Keratinocyte (primary cell): ENCODE results near the gene CHD3. TPM values are rescaled to one million over a fixed set of nuclear protein-coding genes. Genes with fewer than 3 reads are reported as not detected.

Experiments used
- DNase-seq: peaks from one replicate; pipeline ENCODE4 v3.0.0-alpha.2; 2011; ENCODE audit warnings: low read depth, missing footprints, low spot score
- FAIRE-seq: peaks from 2 replicates; lab custom pipeline; 2011; peaks lifted over from hg19 to GRCh38; lab: Jason Lieb, UNC
- H2AFZ ChIP-seq: 2 replicates; pipeline ENCODE4 v1.6.0; 2012; ENCODE audit warnings: low read length, control low read depth, inconsistent platforms; ENCODE audit not compliant: control insufficient read depth
- H3K27ac ChIP-seq: 2 replicates; pipeline ENCODE4 v1.5.1; 2011; ENCODE audit warnings: low read length; ENCODE audit not compliant: control insufficient read depth, insufficient read depth
- H3K27me3 ChIP-seq: 3 replicates; pipeline ENCODE4 v1.6.0; 2011; ENCODE audit warnings: low read length; ENCODE audit not compliant: control insufficient read depth, insufficient read depth; ENCODE audit errors: extremely low read depth
- H3K36me3 ChIP-seq, 2 experiments: 2 replicates in 1 of 2; 3 replicates in 1 of 2; pipeline ENCODE4 v1.5.1; 2011; ENCODE audit warnings: low read length in 2 of 2, mild to moderate bottlenecking in 1 of 2; ENCODE audit not compliant: control insufficient read depth in 2 of 2, insufficient read depth in 2 of 2; ENCODE audit errors: extremely low read depth in 1 of 2
- H3K4me1 ChIP-seq: 3 replicates; pipeline ENCODE4 v1.5.1; 2011; ENCODE audit warnings: low read length; ENCODE audit not compliant: control insufficient read depth, insufficient read depth; ENCODE audit errors: extremely low read depth
- H3K4me2 ChIP-seq: 3 replicates; pipeline ENCODE4 v1.6.0; 2011; ENCODE audit warnings: low read depth, low read length; ENCODE audit not compliant: control insufficient read depth, insufficient read depth; ENCODE audit errors: extremely low read depth
- H3K4me3 ChIP-seq, 3 experiments: fragments of 200-600 bp in 1 of 3; sonication (generic) in 1 of 3; 2 replicates in 2 of 3; 3 replicates in 1 of 3; pipeline ENCODE4 v1.5.1; 2011 to 2016; ENCODE audit warnings: low read length in 3 of 3, mild to moderate bottlenecking in 3 of 3, control low read depth in 2 of 3, inconsistent platforms in 1 of 3, low read depth in 1 of 3, mixed read lengths in 1 of 3, mixed run types in 1 of 3, moderate library complexity in 1 of 3; ENCODE audit not compliant: control insufficient read depth in 2 of 3, insufficient read depth in 2 of 3; ENCODE audit errors: extremely low read depth in 1 of 3
- H3K79me2 ChIP-seq: 2 replicates; pipeline ENCODE4 v1.6.0; 2012; ENCODE audit warnings: low read length; ENCODE audit not compliant: control insufficient read depth, insufficient read depth
- H3K9ac ChIP-seq: 3 replicates; pipeline ENCODE4 v1.6.0; 2011; ENCODE audit warnings: low read length; ENCODE audit not compliant: control insufficient read depth, insufficient read depth; ENCODE audit errors: extremely low read depth
- H3K9me1 ChIP-seq: 3 replicates; pipeline ENCODE4 v1.6.0; 2011; ENCODE audit warnings: low read length; ENCODE audit not compliant: control insufficient read depth, insufficient read depth; ENCODE audit errors: extremely low read depth
- H3K9me3 ChIP-seq: 2 replicates; pipeline ENCODE4 v1.5.1; 2012; ENCODE audit warnings: low read depth, low read length; ENCODE audit not compliant: control insufficient read depth
- H4K20me1 ChIP-seq: 3 replicates; pipeline ENCODE4 v1.6.0; 2011; ENCODE audit warnings: low read length; ENCODE audit not compliant: control insufficient read depth, insufficient read depth; ENCODE audit errors: extremely low read depth
- EZH2 ChIP-seq: IDR thresholded peaks from one replicate; pipeline ENCODE4 v1.6.1; 2012; ENCODE audit warnings: inconsistent platforms, mild to moderate bottlenecking, low read length, moderate library complexity
- dilution Hi-C: fragments of 300-500 bp; cut with MboI; formaldehyde crosslinking; loops from one replicate; pipeline ENCODE4 v1.7.0; 2020; ENCODE audit warnings: low sequenced_read_pairs; ENCODE audit not compliant: extremely low pct_ligation_motif_present
- polyA plus RNA-seq, 5 experiments: library from polyadenylated mRNA; depleted of rRNA in 3 of 5; stranded (reverse) in 3 of 5; stranded (forward) in 1 of 5; unstranded in 1 of 5; fragments of >200 nt; gene quantifications; 1 replicate in 1 of 5; 2 replicates in 3 of 5; 3 replicates in 1 of 5; pipeline versions ENCODE4 v1.2.1 to v1.2.3, GENCODE V29; 2011 to 2012; ENCODE audit warnings: missing spikeins in 2 of 5, low read depth in 1 of 5, low replicate concordance in 1 of 5
- TF ChIP-seq, protein P1 (sequence below), 3 experiments: IDR thresholded peaks in 1 of 3; conservative IDR thresholded peaks in 1 of 3; optimal IDR thresholded peaks in 1 of 3; 2 replicates in 2 of 3; 3 replicates in 1 of 3; pipeline versions ENCODE3 to v1.5.1; 2011; ENCODE audit warnings: low read length in 3 of 3, mild to moderate bottlenecking in 3 of 3, moderate library complexity in 2 of 3, control low read depth in 1 of 3, inconsistent platforms in 1 of 3; ENCODE audit not compliant: insufficient read depth in 2 of 3; ENCODE audit errors: extremely low read depth in 1 of 3

Gene CHD3
- polyA plus RNA-seq, 1 donor (not counting 4 experiments of a cell fraction or from before 2014, with no cell fraction given): 30.1 TPM

DNA sequence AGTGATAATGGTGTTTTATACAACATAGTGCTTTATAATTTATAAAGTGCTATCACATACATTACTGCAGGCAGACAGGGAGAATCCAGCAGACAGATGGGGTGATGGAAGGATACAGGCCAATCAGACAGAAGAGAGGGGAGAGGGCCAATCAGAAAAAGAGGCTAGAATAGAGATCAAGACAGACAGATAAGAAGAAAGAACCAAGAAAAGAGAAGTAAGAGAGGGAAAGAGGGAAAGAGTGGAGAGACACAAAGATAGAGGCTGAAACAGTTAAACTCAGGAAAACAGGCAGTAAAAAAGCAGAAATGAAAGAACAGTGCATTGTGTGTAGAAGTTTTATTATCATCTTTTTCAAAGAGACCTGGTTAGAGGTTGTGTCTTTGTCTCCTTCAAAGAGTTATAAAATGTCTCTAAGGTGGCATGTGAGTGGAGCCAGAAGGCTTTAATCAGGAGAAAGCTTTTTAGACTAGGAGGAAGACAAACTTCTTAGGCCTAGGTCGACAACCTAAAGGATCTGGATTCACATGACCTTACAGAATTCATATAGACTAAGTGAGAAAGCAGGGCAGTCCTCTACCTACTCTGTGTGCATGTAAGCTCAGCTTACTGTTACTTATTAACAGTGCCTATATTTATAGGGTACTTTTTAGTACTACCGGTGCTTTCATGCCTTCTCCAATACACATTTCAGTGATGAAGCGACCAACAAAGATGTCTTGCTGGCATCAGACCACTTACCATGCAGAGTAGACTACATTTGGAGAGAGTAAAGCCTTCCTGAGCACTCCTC, 8.3 kb upstream of the CHD3 start:
- FAIRE-seq (no peak), DNase-seq (no peak)
- TF ChIP-seq, protein P1, sequence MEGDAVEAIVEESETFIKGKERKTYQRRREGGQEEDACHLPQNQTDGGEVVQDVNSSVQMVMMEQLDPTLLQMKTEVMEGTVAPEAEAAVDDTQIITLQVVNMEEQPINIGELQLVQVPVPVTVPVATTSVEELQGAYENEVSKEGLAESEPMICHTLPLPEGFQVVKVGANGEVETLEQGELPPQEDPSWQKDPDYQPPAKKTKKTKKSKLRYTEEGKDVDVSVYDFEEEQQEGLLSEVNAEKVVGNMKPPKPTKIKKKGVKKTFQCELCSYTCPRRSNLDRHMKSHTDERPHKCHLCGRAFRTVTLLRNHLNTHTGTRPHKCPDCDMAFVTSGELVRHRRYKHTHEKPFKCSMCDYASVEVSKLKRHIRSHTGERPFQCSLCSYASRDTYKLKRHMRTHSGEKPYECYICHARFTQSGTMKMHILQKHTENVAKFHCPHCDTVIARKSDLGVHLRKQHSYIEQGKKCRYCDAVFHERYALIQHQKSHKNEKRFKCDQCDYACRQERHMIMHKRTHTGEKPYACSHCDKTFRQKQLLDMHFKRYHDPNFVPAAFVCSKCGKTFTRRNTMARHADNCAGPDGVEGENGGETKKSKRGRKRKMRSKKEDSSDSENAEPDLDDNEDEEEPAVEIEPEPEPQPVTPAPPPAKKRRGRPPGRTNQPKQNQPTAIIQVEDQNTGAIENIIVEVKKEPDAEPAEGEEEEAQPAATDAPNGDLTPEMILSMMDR (optimal IDR thresholded peaks at IDR 0.05 in 1 of 3, IDR thresholded peaks at IDR 0.05 in 1 of 3, conservative IDR thresholded peaks at IDR 0.05 in 1 of 3; ENCODE audit: extremely low read depth in 1 of 3, insufficient read depth in 2 of 3, low read length in 3 of 3): no peak
- TF ChIP-seq EZH2: no peak
- H3K27me3 ChIP-seq: no peaks in the 10 kb centered on the region
- no peak overlapping the region for H2AFZ ChIP-seq
- H3K9ac ChIP-seq: no peak overlapping the region
- no peak overlapping the region for H3K27ac ChIP-seq
- H3K4me2 ChIP-seq: no peak overlapping the region
- no peaks in the 10 kb centered on the region for H3K9me3 ChIP-seq
- dilution Hi-C loops: no loop called here
- H3K79me2 ChIP-seq: peaks cover 2% of the 10 kb centered on the region
- H3K4me1 ChIP-seq: peaks cover 17% of the 10 kb centered on the region
- H3K4me3 ChIP-seq: no peak overlapping the region
- no peaks in the 10 kb centered on the region for H3K9me1 ChIP-seq
- no peaks in the 10 kb centered on the region for H4K20me1 ChIP-seq
- peaks cover 8 to 12% of the 10 kb centered on the region in 2 experiments for H3K36me3 ChIP-seq

DNA sequence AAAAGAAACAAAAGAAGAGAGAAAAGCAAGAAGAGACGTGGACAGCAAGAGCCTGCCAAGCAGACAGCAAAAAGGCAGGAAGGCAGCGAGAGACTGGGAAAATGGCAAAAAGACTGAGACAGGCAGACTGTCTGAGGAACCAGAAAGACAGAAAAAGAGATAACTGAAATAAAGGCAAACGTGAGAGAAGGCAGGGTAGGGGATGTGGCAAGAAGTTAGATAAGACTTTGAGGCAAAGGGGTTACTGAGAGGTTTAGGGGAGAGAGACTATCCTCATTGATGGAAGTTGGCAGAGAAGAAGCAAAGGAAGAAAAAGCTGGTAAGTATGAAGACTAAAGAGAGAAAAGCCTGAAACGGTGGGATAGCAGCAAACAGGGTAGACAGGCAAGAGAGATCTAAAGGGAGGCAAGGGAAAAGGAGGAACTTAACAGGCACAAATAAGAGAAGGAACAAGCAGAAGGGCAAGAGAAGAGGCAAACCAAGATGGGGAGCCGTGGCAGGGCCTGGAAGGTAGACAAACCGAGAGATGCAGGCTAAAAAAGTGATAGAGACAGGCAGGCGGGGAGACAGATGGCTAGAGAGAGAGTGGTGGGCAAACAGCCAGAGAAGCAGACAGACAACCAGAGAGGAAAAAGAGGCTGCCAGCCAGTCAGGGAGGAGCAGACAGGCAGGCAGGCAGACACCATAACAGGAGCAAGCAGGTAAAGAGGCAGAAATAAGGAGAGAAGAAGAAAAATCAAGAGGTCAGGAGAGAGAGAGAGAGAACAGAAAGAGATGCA, 7.1 kb upstream of the CHD3 start:
- H4K20me1 ChIP-seq: no peaks in the 10 kb centered on the region
- dilution Hi-C loops: no loop called here
- no peak for DNase-seq
- H3K9me3 ChIP-seq: no peaks in the 10 kb centered on the region
- H3K9ac ChIP-seq: no peak overlapping the region
- H2AFZ ChIP-seq: no peak overlapping the region
- H3K79me2 ChIP-seq: peaks cover 9% of the 10 kb centered on the region
- no peak for FAIRE-seq
- TF ChIP-seq EZH2: no peak
- TF ChIP-seq, protein P1 (optimal IDR thresholded peaks at IDR 0.05 in 1 of 3, IDR thresholded peaks at IDR 0.05 in 1 of 3, conservative IDR thresholded peaks at IDR 0.05 in 1 of 3; ENCODE audit: extremely low read depth in 1 of 3, insufficient read depth in 2 of 3, low read length in 3 of 3): no peak
- peaks cover 20% of the 10 kb centered on the region for H3K4me1 ChIP-seq
- H3K27me3 ChIP-seq: no peaks in the 10 kb centered on the region
- peaks cover 6 to 12% of the 10 kb centered on the region in 2 experiments for H3K36me3 ChIP-seq
- no peaks in the 10 kb centered on the region for H3K9me1 ChIP-seq
- H3K4me3 ChIP-seq: no peak overlapping the region
- H3K27ac ChIP-seq: no peak overlapping the region
- no peak overlapping the region for H3K4me2 ChIP-seq
